ENCODE results near the gene SERPINA1.
"Not testable (repeated sequence)": the region's sequence is repeated elsewhere in the genome, so short reads cannot be mapped to it uniquely, and the experiment has no call there.

The SERPINA1 gene

DNA sequence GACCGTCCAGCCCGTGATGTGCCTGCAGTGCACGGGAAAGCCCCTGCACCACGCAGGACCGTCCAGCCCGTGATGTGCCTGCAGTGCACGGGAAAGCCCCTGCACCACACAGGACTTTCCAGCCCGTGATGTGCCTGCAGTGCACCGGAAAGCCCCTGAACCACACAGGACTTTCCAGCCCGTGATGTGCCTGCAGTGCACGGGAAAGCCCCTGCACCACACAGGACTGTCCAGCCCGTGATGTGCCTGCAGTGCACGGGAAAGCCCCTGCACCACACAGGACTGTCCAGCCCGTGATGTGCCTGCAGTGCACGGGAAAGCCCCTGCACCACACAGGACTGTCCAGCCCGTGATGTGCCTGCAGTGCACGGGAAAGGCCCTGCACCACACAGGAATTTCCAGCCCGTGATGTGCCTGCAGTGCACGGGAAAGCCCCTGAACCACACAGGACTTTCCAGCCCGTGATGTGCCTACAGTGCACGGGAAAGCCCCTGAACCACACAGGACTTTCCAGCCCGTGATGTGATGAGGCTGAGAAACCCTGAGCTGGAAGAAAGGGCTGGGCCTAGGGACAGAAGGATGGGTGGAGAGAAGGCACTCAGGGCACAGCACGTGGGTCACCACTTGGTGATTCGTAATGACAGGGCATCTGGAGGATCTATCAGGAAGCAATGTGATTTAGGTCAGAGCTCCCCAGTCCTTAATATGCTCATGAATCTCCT, 42.2 kb downstream of the SERPINA1 start:
- H3K27me3 Mint-ChIP-seq: peaks cover 18% of the 10 kb centered on the region
- H3K27ac Mint-ChIP-seq; intact Hi-C loops (cut with micrococcal nuclease); H3K9me3 Mint-ChIP-seq; H3K36me3 Mint-ChIP-seq (ENCODE audit: low read depth); H3K4me3 Mint-ChIP-seq: not testable (repeated sequence)
- peaks cover 33% of the 10 kb centered on the region for H3K4me1 Mint-ChIP-seq (ENCODE audit: low read depth)

DNA sequence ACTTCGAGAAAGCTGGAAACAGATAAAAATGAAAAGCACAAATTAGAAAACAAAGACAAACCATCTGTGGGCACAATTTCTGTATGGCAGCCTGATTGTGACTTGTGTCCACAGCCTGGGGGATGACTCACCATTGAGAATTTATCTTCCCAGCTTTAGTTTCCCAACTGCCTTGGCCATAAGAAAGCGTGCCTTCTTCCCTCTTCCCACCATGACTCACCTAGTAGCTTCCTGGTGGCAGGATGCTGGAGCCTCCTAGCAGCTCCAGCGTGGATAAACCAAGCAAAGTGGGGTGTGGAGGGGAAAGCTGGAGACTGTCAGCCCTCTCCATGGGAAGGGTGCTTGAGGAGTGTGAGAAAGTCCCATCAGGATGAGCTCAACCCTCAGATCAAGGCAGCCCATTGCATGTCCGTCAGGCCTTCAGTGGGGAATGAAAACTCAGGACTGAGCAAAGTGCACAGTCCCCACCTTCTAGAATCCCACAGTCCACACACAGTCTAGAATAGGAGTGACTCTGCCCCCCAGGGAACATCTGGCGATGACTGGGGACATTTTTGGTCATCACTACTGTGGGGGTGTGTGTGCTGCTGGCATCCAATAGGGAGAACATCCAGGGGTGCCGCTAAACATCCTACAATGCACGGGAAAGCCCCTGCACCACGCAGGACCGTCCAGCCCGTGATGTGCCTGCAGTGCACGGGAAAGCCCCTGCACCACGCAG, 42.9 kb downstream of the SERPINA1 start:
- Mint-ChIP-seq H3K27ac (no peak overlapping the region), H3K27me3 (peaks cover 22% of the 10 kb centered on the region), H3K36me3 (ENCODE audit: low read depth) (no peaks in the 10 kb centered on the region), H3K4me1 (ENCODE audit: low read depth) (peaks cover 40% of the 10 kb centered on the region), H3K9me3 (no peaks in the 10 kb centered on the region), H3K4me3 (no peak overlapping the region)
- intact Hi-C loops (cut with micrococcal nuclease): no loop called here

DNA sequence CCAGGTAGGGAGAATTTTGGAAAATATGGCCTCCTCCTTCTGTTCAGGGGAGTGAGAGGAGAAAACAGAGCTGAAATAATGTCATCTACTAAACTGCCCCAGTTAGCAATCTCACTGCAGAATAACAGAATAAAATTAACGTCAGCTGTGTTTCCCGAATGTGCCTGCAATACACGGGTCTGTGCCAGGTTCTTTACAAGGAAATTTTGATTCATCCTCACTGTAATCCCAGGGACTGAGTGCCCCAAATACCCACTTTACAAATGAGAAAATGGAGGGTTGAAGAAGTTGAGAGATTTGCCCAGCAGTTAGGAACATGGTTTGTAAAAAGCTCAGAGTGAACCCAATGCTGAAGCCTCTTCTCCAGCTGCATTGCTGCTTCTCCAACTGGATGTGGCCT, 44.0 kb downstream of the SERPINA1 start:
- H3K4me3 Mint-ChIP-seq: no peak overlapping the region
- H3K27ac Mint-ChIP-seq: no peak overlapping the region
- H3K27me3 Mint-ChIP-seq: peaks cover 12% of the 10 kb centered on the region
- intact Hi-C loops (cut with micrococcal nuclease): no loop called here
- no peaks in the 10 kb centered on the region for H3K36me3 Mint-ChIP-seq (ENCODE audit: low read depth)
- no peaks in the 10 kb centered on the region for H3K9me3 Mint-ChIP-seq
- peaks cover 40% of the 10 kb centered on the region for H3K4me1 Mint-ChIP-seq (ENCODE audit: low read depth)

DNA sequence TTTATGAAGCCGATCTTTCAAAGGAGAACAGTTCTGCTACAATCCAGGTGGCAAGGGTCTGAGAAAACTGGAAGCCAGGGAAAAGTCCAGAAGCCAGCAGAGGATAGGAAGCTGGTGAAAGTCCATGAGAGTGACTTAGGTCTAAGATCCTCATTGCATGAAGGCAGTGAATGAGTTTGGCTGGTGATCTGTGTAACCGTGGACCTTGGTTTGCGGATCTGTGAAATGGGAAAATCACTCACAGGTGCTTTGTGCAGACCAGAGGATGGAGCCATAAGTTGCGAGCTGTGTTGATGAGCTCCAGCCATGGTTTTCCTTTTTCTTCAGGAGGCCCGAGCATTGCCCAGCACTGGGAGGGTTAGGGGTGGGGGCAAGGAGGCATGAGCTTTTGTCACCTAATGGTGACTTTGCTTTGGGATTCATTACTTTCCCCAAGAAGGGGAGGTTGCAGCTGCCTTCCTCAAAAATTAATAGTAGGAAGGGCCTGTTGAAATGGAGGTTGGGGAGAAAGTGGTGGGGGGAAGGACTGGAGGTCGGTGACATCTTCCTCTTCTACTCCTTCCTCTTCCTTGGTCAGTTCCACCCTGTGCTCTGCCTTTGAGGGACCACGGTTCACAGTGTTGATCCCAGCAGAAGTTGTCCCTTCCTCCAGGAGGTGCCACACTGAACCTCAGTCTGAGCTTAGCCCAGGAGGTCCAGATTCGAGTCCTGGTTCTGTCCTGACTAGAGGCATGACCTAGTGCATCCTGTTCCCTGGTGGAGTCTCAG, 45.0 kb downstream of the SERPINA1 start:
- intact Hi-C loops (cut with micrococcal nuclease): no loop called here
- H3K27ac Mint-ChIP-seq: peak overlapping the region; percentile 19
- H3K4me3 Mint-ChIP-seq: no peak overlapping the region
- no peaks in the 10 kb centered on the region for H3K36me3 Mint-ChIP-seq (ENCODE audit: low read depth)
- H3K4me1 Mint-ChIP-seq (ENCODE audit: low read depth): peaks cover 40% of the 10 kb centered on the region
- peaks cover 11% of the 10 kb centered on the region for H3K27me3 Mint-ChIP-seq
- no peaks in the 10 kb centered on the region for H3K9me3 Mint-ChIP-seq

DNA sequence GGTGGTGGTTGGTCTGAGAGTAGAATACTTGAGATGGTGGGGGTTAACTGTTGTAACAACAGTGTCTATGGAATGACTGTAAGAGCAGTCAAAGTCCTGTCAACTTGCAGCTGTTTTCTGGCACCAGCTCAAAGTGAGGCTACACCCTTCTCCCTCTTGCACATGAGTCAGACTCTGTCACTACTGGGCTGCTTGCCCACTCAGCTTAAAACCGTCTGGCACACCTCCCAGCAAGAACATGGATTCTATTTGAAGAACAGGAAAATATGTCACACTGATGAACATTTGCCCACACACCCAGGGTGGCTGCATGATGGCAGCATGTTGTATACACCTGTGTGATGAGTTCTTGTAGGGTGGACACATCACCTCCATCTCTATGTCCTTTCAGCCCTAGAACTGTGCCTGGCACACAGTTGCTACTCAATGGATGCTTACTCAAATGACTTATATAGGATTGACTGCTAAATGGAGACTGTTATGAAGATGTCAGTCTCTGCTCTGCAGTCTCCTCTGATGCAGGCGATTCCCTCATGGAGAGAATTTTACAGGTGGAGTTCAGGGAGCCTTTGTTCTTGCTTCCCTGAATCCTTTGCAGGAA, 46.0 kb downstream of the SERPINA1 start:
- Mint-ChIP-seq H3K27ac (peak overlapping the region; percentile 75), H3K27me3 (peaks cover 11% of the 10 kb centered on the region), H3K36me3 (ENCODE audit: low read depth) (no peaks in the 10 kb centered on the region), H3K4me1 (ENCODE audit: low read depth) (peaks cover 40% of the 10 kb centered on the region), H3K9me3 (no peaks in the 10 kb centered on the region), H3K4me3 (no peak overlapping the region)
- intact Hi-C loops (cut with micrococcal nuclease): no loop called here

DNA sequence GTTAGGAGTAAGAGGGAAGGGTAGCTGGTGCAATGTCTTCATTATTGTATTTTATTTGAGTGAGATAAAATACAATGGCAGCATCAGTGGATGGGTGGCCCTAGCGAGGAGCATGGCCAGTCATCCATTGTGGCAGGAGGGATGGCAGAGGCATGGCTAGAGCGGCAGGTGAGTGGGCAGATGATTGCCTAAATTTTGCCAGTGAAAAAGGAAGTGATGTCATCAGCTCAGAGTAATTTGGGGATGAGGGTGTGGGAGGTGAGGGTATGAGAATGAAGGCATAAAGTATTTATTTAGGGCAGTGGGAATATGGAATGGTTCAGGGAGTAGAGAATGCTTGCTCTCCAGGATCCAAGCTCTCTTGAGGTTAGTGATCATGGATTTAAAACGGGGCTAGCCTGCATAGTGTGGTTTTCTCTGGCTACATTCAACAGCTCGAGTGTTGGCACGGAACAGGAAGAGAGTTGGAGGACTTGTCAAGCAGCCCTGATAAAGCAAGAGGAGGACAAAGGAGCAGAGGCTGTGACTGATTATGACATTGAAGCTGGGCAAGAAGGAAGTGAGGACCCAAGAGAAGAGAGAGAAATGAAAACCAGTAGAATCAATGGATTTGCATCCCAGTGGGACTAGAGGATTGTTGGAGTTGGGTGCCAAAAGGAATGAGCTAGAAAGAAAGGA, 46.6 kb downstream of the SERPINA1 start:
- intact Hi-C loops (cut with micrococcal nuclease): no loop called here
- Mint-ChIP-seq H3K4me3 (no peak overlapping the region), H3K9me3 (no peaks in the 10 kb centered on the region), H3K27ac (peak overlapping the region; percentile 75), H3K36me3 (ENCODE audit: low read depth) (no peaks in the 10 kb centered on the region), H3K27me3 (peaks cover 11% of the 10 kb centered on the region), H3K4me1 (ENCODE audit: low read depth) (peaks cover 40% of the 10 kb centered on the region)

DNA sequence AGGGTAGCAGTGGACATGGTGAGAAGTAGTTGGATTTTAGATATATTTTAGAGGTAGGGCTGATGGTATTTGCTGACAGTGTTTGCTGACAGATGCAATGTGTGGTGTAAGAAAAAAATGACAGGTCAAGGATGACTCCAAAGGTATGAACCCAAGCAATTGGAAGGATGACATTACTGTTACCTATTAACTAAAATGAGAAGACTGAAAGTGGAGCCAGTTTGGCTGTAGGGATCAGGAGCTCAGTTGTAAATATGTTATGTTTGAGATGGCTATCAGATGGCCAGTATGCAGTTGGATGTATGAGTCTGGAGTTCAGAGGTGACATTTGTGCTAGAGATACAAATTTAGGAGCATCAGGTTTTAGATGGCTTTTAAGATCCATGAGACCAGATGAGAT, 47.9 kb downstream of the SERPINA1 start:
- peaks cover 35% of the 10 kb centered on the region for H3K4me1 Mint-ChIP-seq (ENCODE audit: low read depth)
- intact Hi-C loops (cut with micrococcal nuclease): no loop called here
- peaks cover 11% of the 10 kb centered on the region for H3K27me3 Mint-ChIP-seq
- no peak overlapping the region for H3K4me3 Mint-ChIP-seq
- no peaks in the 10 kb centered on the region for H3K9me3 Mint-ChIP-seq
- no peaks in the 10 kb centered on the region for H3K36me3 Mint-ChIP-seq (ENCODE audit: low read depth)
- no peak overlapping the region for H3K27ac Mint-ChIP-seq

DNA sequence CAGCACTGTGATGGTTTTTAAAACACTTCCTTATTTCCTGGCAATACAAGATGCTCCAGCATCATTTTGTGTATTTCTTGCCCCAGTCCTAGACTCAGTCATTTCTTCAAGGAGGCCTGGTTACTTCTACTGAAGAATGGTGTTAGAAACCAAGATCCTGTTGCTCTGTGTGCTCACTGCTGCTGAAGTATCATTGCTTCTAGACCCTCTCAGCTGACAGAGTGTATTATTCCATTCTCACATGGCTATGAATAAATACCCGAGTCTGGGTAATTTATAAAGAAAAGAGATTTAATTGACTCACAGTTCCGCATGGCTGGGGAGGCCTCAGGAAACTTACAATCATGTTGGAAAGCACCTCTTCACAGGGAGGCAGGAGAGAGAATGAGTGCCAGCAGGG, 50.4 kb downstream of the SERPINA1 start:
- H3K27me3 Mint-ChIP-seq: peaks cover 23% of the 10 kb centered on the region
- intact Hi-C loops (cut with micrococcal nuclease): no loop called here

DNA sequence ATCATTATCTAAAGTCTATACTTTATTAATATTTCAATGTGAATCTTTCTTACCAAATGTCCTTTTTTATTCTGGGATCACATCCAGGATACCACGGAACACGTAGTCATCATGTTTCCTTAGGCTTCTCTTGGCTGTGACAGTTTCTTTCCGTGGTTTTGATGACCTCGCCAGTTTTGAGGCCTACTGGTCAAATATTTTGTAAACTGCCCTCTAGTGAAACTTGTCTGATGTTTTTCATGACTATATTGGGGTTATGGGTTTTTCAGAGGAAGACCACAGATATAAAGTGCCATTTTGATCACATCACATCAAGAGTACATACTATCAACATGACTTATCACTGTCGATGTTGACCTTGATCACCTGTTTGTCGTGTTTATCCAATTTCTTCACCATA, 51.1 kb downstream of the SERPINA1 start:
- Mint-ChIP-seq H3K27me3 (peaks cover 25% of the 10 kb centered on the region), H3K36me3 (ENCODE audit: low read depth) (no peaks in the 10 kb centered on the region), H3K4me1 (ENCODE audit: low read depth) (peaks cover 18% of the 10 kb centered on the region), H3K27ac (no peak overlapping the region), H3K4me3 (no peak overlapping the region), H3K9me3 (no peaks in the 10 kb centered on the region)
- intact Hi-C loops (cut with micrococcal nuclease): no loop called here

More for the DNA sequence above, 50.4 kb downstream of the SERPINA1 start:
- Mint-ChIP-seq H3K4me1 (ENCODE audit: low read depth) (peaks cover 25% of the 10 kb centered on the region), H3K9me3 (no peaks in the 10 kb centered on the region), H3K27ac (no peak overlapping the region), H3K36me3 (ENCODE audit: low read depth) (no peaks in the 10 kb centered on the region), H3K4me3 (no peak overlapping the region)

DNA sequence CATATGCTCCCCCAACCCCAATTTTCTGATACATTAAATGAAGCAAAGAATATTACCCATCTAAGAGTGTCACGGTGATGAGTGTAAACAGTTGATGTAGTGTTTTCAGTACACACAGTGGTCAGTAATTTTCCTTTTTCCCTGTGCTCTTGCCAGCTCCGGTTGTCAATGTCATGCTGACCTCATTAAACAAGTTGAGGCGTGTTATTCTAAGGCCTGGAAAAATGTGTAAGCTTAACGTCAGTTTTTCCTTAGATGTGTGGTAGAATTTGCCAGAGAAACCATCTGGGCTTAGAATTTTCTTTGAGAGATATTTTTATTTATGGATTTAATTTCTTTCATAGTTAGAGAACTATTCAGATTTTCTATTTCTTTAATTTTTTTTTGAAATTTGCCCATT, 53.5 kb downstream of the SERPINA1 start:
- no peaks in the 10 kb centered on the region for H3K36me3 Mint-ChIP-seq (ENCODE audit: low read depth)
- peaks cover 25% of the 10 kb centered on the region for H3K27me3 Mint-ChIP-seq
- H3K9me3 Mint-ChIP-seq: no peaks in the 10 kb centered on the region
- intact Hi-C loops (cut with micrococcal nuclease): no loop called here
- H3K4me3 Mint-ChIP-seq: no peak overlapping the region
- no peak overlapping the region for H3K27ac Mint-ChIP-seq
- no peaks in the 10 kb centered on the region for H3K4me1 Mint-ChIP-seq (ENCODE audit: low read depth)

DNA sequence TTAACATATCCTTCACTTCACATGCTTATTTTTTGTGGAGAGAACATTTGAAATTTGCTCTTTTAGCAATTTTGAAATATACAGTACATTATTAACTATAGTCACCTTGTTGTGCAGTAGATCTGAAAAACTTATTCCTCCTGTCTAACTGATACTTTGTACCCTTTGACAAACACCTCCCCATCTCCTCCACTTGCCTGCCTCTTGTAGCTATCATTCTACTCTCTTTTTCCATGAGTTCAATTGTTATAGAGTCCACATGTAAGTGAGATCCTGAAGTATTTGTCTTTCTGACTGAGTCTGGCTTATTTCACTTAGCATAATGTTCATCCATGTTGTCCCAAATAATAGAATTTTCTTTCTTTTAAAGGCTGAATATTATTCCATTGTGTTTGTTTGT, 55.8 kb downstream of the SERPINA1 start:
- Mint-ChIP-seq H3K4me3 (no peak overlapping the region), H3K27ac (no peak overlapping the region), H3K9me3 (no peaks in the 10 kb centered on the region), H3K4me1 (ENCODE audit: low read depth) (no peaks in the 10 kb centered on the region), H3K36me3 (ENCODE audit: low read depth) (no peaks in the 10 kb centered on the region), H3K27me3 (peaks cover 31% of the 10 kb centered on the region)
- intact Hi-C loops (cut with micrococcal nuclease): no loop called here

DNA sequence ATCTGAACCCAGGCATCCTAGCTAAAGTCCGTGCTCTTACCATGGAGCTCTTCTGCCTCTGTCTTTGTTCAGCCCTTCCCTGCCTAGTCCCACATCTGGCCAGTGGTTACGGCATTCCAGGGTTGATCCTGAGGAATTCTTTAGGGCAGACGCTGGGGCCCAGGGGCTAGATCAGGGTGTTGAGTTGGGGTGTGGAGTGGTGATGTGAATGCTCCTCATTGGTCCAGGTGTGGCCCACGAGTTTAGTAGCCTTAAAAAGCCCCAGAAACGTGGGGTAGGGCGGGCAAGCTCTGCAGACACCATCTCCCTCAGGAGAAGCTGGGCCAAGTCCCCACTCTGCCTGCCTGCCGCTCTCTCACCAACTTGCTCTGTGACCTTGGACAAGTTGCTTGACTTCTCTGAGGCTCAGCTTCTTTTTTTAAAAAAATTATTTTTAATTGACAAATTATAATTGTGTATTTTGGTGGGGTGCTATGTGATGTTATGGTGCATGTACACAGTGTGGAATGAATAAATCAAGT, 56.3 kb downstream of the SERPINA1 start:
- Mint-ChIP-seq H3K27ac (no peak overlapping the region), H3K4me1 (ENCODE audit: low read depth) (no peaks in the 10 kb centered on the region), H3K27me3 (peaks cover 32% of the 10 kb centered on the region), H3K4me3 (no peak overlapping the region), H3K9me3 (no peaks in the 10 kb centered on the region), H3K36me3 (ENCODE audit: low read depth) (no peaks in the 10 kb centered on the region)
- intact Hi-C loops (cut with micrococcal nuclease): no loop called here

DNA sequence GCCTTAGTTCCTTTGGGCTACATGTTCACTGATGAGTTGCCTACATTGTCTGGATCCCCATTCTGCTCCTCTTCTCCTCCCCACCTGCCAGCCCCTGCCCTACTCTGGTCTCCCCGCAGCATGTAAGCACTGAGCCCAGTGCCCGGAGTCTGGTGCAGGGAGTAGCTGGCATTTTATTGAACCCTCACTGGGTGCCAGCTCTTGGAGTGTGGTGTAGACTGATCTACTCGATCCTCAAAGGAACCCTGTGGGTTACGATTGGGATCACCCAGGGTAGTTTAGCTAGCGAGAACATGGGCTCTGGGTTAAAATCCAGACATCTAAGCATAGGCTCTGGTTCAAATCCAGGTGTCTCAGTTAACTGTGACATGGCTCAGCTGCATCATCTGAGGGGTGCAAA, 56.9 kb downstream of the SERPINA1 start:
- no peak overlapping the region for H3K4me3 Mint-ChIP-seq
- intact Hi-C loops (cut with micrococcal nuclease): no loop called here
- H3K27me3 Mint-ChIP-seq: peaks cover 32% of the 10 kb centered on the region
- no peak overlapping the region for H3K27ac Mint-ChIP-seq
- no peaks in the 10 kb centered on the region for H3K36me3 Mint-ChIP-seq (ENCODE audit: low read depth)
- no peaks in the 10 kb centered on the region for H3K9me3 Mint-ChIP-seq
- no peaks in the 10 kb centered on the region for H3K4me1 Mint-ChIP-seq (ENCODE audit: low read depth)

Measured in dendritic cell treated with granulocyte-macrophage colony-stimulating factor and Interleukin-4, amounts not matched to agents 40 ng/mL and 50 ng/mL, for 4 days (primary cell).